Liver (tissue), 2 donors: Measurements from ENCODE around the gene TAF9.

Experiments used
- MAX ChIP-seq: IDR thresholded peaks from 2 replicates; pipeline ENCODE4 v1.6.1; 2016; ENCODE audit warnings: antibody characterized with exemption
- RAD21 ChIP-seq, 2 donors: IDR thresholded peaks; 2 replicates each; pipeline ENCODE4 v1.6.1; 2016; ENCODE audit warnings: antibody characterized with exemption in 2 of 2, mild to moderate bottlenecking in 2 of 2
- REST ChIP-seq: IDR thresholded peaks from 2 replicates; pipeline ENCODE4 v1.6.1; 2016; ENCODE audit warnings: antibody characterized with exemption, mild to moderate bottlenecking
- donor health status: healthy.

- TF ChIP-seq MAX (no peak), RAD21 (IDR thresholded peaks at IDR 0.05) (no peak), REST (no peak)
These were observed 46.9 kb upstream of the TAF9 start for GRCh38 chr5:69416180-69416579.
